ENCODE data around the gene PRKCH. TPM values are rescaled to one million over a fixed set of nuclear protein-coding genes. Genes with fewer than 3 reads are reported as not detected.

PRKCH gene
- total RNA-seq, 1 experiment from 2014 or later = 2.7 TPM

GRCh38 chr14:61460718-61461611, 139.6 kb downstream of the PRKCH start:
- Histone ChIP-seq H3K27ac (ENCODE audit: low read length) (no peak overlapping the region), H3K9me3 (ENCODE audit: control insufficient read depth, insufficient read depth, low read depth, low read length) (no peaks in the 10 kb centered on the region), H3K27me3 (ENCODE audit: control insufficient read depth, insufficient read depth, low read length) (no peaks in the 10 kb centered on the region), H3K4me1 (ENCODE audit: control insufficient read depth, insufficient read depth, low read length) (no peaks in the 10 kb centered on the region; the same call in 1 of the 2 replicates), H3K36me3 (ENCODE audit: control insufficient read depth, insufficient read depth, low read length) (no peaks in the 10 kb centered on the region), H3K4me3 (ENCODE audit: low read depth in 2 of 2, low read length in 2 of 2) (no peak overlapping the region)
- BruUV-seq (replicated peaks) = no TSS peak
- in situ Hi-C loops (cut with HindIII; ENCODE audit: low pct_unique_long_range_greater_than_20kb, low sequenced_read_pairs) (no loop called here), intact Hi-C loops (cut with micrococcal nuclease; ENCODE audit: unreplicated experiment) (loop anchor here (2.0 to 5.0 kb wide), 2 partner anchors 271 to 376 kb away; no protein-coding TSS in a partner anchor)
- DNase-seq (ENCODE audit: low read depth, low spot score) = no peak
- ChIA-PET CTCF (no interaction called here), POLR2A (interaction anchor here (0.7 kb wide), 1 partner anchor 279 kb away, joined by 3 read pairs; no protein-coding TSS in a partner anchor)
- no peak for ATAC-seq
- TF ChIP-seq REST (IDR thresholded peaks at IDR 0.05; ENCODE audit: insufficient read depth in 1 of 2, low read depth in 2 of 2, low read length in 1 of 2) = no peak
- TF ChIP-seq POLR2AphosphoS5 (IDR thresholded peaks at IDR 0.05; ENCODE audit: low read depth, low read length) = no peak
- no peak for TF ChIP-seq TCF7L2 (IDR thresholded peaks at IDR 0.05; ENCODE audit: low read depth, low read length)
- no peak for TF ChIP-seq CTCF (IDR thresholded peaks at IDR 0.05)
- TF ChIP-seq SIN3A (IDR thresholded peaks at IDR 0.05; ENCODE audit: borderline replicate concordance, insufficient read depth, low read depth, low read length) = no peak

GRCh38 chr14:61461808-61462275, 140.5 kb downstream of the PRKCH start:
- Histone ChIP-seq H3K9me3 (ENCODE audit: control insufficient read depth, insufficient read depth, low read depth, low read length) (no peaks in the 10 kb centered on the region), H3K36me3 (ENCODE audit: control insufficient read depth, insufficient read depth, low read length) (no peaks in the 10 kb centered on the region), H3K4me3 (ENCODE audit: low read depth in 2 of 2, low read length in 2 of 2) (no peak overlapping the region), H3K4me1 (ENCODE audit: control insufficient read depth, insufficient read depth, low read length) (no peaks in the 10 kb centered on the region; the same call in 1 of the 2 replicates), H3K27ac (ENCODE audit: low read length) (no peak overlapping the region), H3K27me3 (ENCODE audit: control insufficient read depth, insufficient read depth, low read length) (no peaks in the 10 kb centered on the region)
- in situ Hi-C loops (cut with HindIII; ENCODE audit: low pct_unique_long_range_greater_than_20kb, low sequenced_read_pairs) = no loop called here
- ChIA-PET CTCF (no interaction called here), POLR2A (no interaction called here)
- peak; percentile 61 for TF ChIP-seq CTCF (IDR thresholded peaks at IDR 0.05)
- TF ChIP-seq TCF7L2 (IDR thresholded peaks at IDR 0.05; ENCODE audit: low read depth, low read length) = no peak
- ATAC-seq = peak; percentile 73
- BruUV-seq (replicated peaks) = no TSS peak
- intact Hi-C loops (cut with micrococcal nuclease; ENCODE audit: unreplicated experiment) = loop anchor here (2.0 to 5.0 kb wide), 2 partner anchors 270 to 375 kb away; no protein-coding TSS in a partner anchor
- DNase-seq (ENCODE audit: low read depth, low spot score) = no peak

All from Panc1 (cell line).